Neural cell (in vitro differentiated cells): ENCODE results near the gene AFG3L2.

Experiments used
- POLR2AphosphoS5 ChIP-seq: IDR thresholded peaks from 2 replicates; pipeline ENCODE4 v1.6.1; 2012
- TAF1 ChIP-seq: IDR thresholded peaks from 2 replicates; pipeline ENCODE4 v1.6.1; 2012; ENCODE audit warnings: low read depth
- TF ChIP-seq, protein P1 (sequence below): fragments of 450-650 bp; IDR thresholded peaks from 2 replicates; pipeline ENCODE4 v1.5.1; 2014; ENCODE audit warnings: antibody characterized with exemption, mild to moderate bottlenecking, moderate library complexity; ENCODE audit not compliant: poor library complexity, severe bottlenecking

- TF ChIP-seq, protein P1, sequence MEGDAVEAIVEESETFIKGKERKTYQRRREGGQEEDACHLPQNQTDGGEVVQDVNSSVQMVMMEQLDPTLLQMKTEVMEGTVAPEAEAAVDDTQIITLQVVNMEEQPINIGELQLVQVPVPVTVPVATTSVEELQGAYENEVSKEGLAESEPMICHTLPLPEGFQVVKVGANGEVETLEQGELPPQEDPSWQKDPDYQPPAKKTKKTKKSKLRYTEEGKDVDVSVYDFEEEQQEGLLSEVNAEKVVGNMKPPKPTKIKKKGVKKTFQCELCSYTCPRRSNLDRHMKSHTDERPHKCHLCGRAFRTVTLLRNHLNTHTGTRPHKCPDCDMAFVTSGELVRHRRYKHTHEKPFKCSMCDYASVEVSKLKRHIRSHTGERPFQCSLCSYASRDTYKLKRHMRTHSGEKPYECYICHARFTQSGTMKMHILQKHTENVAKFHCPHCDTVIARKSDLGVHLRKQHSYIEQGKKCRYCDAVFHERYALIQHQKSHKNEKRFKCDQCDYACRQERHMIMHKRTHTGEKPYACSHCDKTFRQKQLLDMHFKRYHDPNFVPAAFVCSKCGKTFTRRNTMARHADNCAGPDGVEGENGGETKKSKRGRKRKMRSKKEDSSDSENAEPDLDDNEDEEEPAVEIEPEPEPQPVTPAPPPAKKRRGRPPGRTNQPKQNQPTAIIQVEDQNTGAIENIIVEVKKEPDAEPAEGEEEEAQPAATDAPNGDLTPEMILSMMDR = no peak
- TF ChIP-seq TAF1 = no peak
- TF ChIP-seq POLR2AphosphoS5 = no peak
These were observed 66.3 kb downstream of the AFG3L2 start for GRCh38 chr18:12310762-12311161.
